Measurements from ENCODE around the gene MCTP1. TPM values are rescaled to one million over a fixed set of nuclear protein-coding genes. Genes with fewer than 3 reads are reported as not detected.

Gene MCTP1
- polyA plus RNA-seq, 1 donor from 2014 or later = 1.9 TPM

GRCh38 chr5:95262933-95263660, 21.8 kb downstream of the MCTP1 start:
- H3K9me3 ChIP-seq (ENCODE audit: low read length) = no peaks in the 10 kb centered on the region
- H3K36me3 ChIP-seq (ENCODE audit: insufficient read depth, low read length) = no peaks in the 10 kb centered on the region
- no peaks in the 10 kb centered on the region for H3K9me2 ChIP-seq (ENCODE audit: insufficient read depth, low read length)
- no peaks in the 10 kb centered on the region for H3K79me2 ChIP-seq (replicated peaks; ENCODE audit: insufficient read depth, low read length)
- no peaks in the 10 kb centered on the region for H3K27me3 ChIP-seq (ENCODE audit: insufficient read depth, low read depth, low read length)
- no peaks in the 10 kb centered on the region for H4K20me1 ChIP-seq (ENCODE audit: insufficient read depth)
- H3K9ac ChIP-seq (ENCODE audit: low read length) = no peak overlapping the region
- no peaks in the 10 kb centered on the region for H3F3A ChIP-seq (ENCODE audit: insufficient read depth, low read length, poor library complexity, severe bottlenecking)
- TF ChIP-seq CTCF (IDR thresholded peaks at IDR 0.05; ENCODE audit: poor library complexity, severe bottlenecking) (no peak), EZH2 (IDR thresholded peaks at IDR 0.05; ENCODE audit: borderline replicate concordance, insufficient read depth, low read length, poor library complexity, severe bottlenecking) (no peak), REST (IDR thresholded peaks at IDR 0.05; ENCODE audit: borderline replicate concordance) (no peak), TAF1 (IDR thresholded peaks at IDR 0.05; ENCODE audit: low read depth) (no peak), SMC3 (conservative IDR thresholded peaks at IDR 0.05; ENCODE audit: poor library complexity) (no peak), POLR2AphosphoS5 (IDR thresholded peaks at IDR 0.05) (no peak), MXI1 (conservative IDR thresholded peaks at IDR 0.05; ENCODE audit: poor library complexity, severe bottlenecking) (no peak), RAD21 (conservative IDR thresholded peaks at IDR 0.05) (no peak), EP300 (conservative IDR thresholded peaks at IDR 0.05; ENCODE audit: poor library complexity, severe bottlenecking) (no peak)
- no peak overlapping the region for H3K27ac ChIP-seq (ENCODE audit: low read length)
- H3K4me2 ChIP-seq (ENCODE audit: low read length) = no peak overlapping the region
- no peak overlapping the region for H2AFZ ChIP-seq (ENCODE audit: low read depth, low read length)
- H3K4me3 ChIP-seq (ENCODE audit: low read length) = no peak overlapping the region

GRCh38 chr5:95261437-95262175, 23.3 kb downstream of the MCTP1 start:
- H3K36me3 ChIP-seq (ENCODE audit: insufficient read depth, low read length) = no peaks in the 10 kb centered on the region
- H3K9me3 ChIP-seq (ENCODE audit: low read length) = no peaks in the 10 kb centered on the region
- H4K20me1 ChIP-seq (ENCODE audit: insufficient read depth) = no peaks in the 10 kb centered on the region
- H3K4me3 ChIP-seq (ENCODE audit: low read length) = no peak overlapping the region
- H2AFZ ChIP-seq (ENCODE audit: low read depth, low read length) = no peak overlapping the region
- H3K9ac ChIP-seq (ENCODE audit: low read length) = no peak overlapping the region
- no peaks in the 10 kb centered on the region for H3K79me2 ChIP-seq (replicated peaks; ENCODE audit: insufficient read depth, low read length)
- no peak overlapping the region for H3K27ac ChIP-seq (ENCODE audit: low read length)
- no peak overlapping the region for H3K4me2 ChIP-seq (ENCODE audit: low read length)
- no peak for TF ChIP-seq POLR2AphosphoS5 (IDR thresholded peaks at IDR 0.05)
- TF ChIP-seq TAF1 (IDR thresholded peaks at IDR 0.05; ENCODE audit: low read depth) = no peak
- no peak for TF ChIP-seq MXI1 (conservative IDR thresholded peaks at IDR 0.05; ENCODE audit: poor library complexity, severe bottlenecking)
- TF ChIP-seq SMC3 (conservative IDR thresholded peaks at IDR 0.05; ENCODE audit: poor library complexity) = peak; percentile 73
- no peak for TF ChIP-seq REST (IDR thresholded peaks at IDR 0.05; ENCODE audit: borderline replicate concordance)
- no peak for TF ChIP-seq EZH2 (IDR thresholded peaks at IDR 0.05; ENCODE audit: borderline replicate concordance, insufficient read depth, low read length, poor library complexity, severe bottlenecking)
- peak; percentile 67 for TF ChIP-seq RAD21 (conservative IDR thresholded peaks at IDR 0.05)
- no peak for TF ChIP-seq EP300 (conservative IDR thresholded peaks at IDR 0.05; ENCODE audit: poor library complexity, severe bottlenecking)
- TF ChIP-seq CTCF (IDR thresholded peaks at IDR 0.05; ENCODE audit: poor library complexity, severe bottlenecking) = peak; percentile 66
- H3K9me2 ChIP-seq (ENCODE audit: insufficient read depth, low read length) = no peaks in the 10 kb centered on the region
- no peaks in the 10 kb centered on the region for H3K27me3 ChIP-seq (ENCODE audit: insufficient read depth, low read depth, low read length)
- H3F3A ChIP-seq (ENCODE audit: insufficient read depth, low read length, poor library complexity, severe bottlenecking) = no peaks in the 10 kb centered on the region

Data from neural cell (in vitro differentiated cells).